Measurements from ENCODE around the gene PCMT1.
A peak's percentile ranks its signal among the peaks of the same experiment; 100 is the strongest.
"Not testable (repeated sequence)": the region's sequence is repeated elsewhere in the genome, so short reads cannot be mapped to it uniquely, and the experiment has no call there.

The PCMT1 gene

GRCh38 chr6:149851461-149852110, 102.0 kb downstream of the PCMT1 start:
- DNase-seq (ENCODE audit: low read depth, low spot score) = peak; percentile 27
- no peak overlapping the region for H3K4me3 ChIP-seq (ENCODE audit: low read depth, low read length)
- in situ Hi-C loops (cut with HindIII; ENCODE audit: low sequenced_read_pairs) = no loop called here
- no peak for TF ChIP-seq CTCF (IDR thresholded peaks at IDR 0.05; ENCODE audit: low read depth, low read length)

GRCh38 chr6:149852180-149852579, 102.6 kb downstream of the PCMT1 start:
- no peak for TF ChIP-seq CTCF (IDR thresholded peaks at IDR 0.05; ENCODE audit: low read depth, low read length)
- in situ Hi-C loops (cut with HindIII; ENCODE audit: low sequenced_read_pairs) = no loop called here
- H3K4me3 ChIP-seq (ENCODE audit: low read depth, low read length) = no peak overlapping the region
- peak; percentile 58 for DNase-seq (ENCODE audit: low read depth, low spot score)

GRCh38 chr6:149852881-149853280, 103.3 kb downstream of the PCMT1 start:
- no peak for TF ChIP-seq CTCF (IDR thresholded peaks at IDR 0.05; ENCODE audit: low read depth, low read length)
- DNase-seq (ENCODE audit: low read depth, low spot score) = no peak
- no peak overlapping the region for H3K4me3 ChIP-seq (ENCODE audit: low read depth, low read length)
- in situ Hi-C loops (cut with HindIII; ENCODE audit: low sequenced_read_pairs) = no loop called here

- H3K4me3 ChIP-seq (ENCODE audit: low read depth, low read length); DNase-seq (ENCODE audit: low read depth, low spot score); in situ Hi-C loops (cut with HindIII; ENCODE audit: low sequenced_read_pairs): not testable (repeated sequence)
These were observed 104.5 kb downstream of the PCMT1 start for GRCh38 chr6:149854017-149854416.

- in situ Hi-C loops (cut with HindIII; ENCODE audit: low sequenced_read_pairs) = no loop called here
- peak; percentile 23 for DNase-seq (ENCODE audit: low read depth, low spot score)
- H3K4me3 ChIP-seq (ENCODE audit: low read depth, low read length) = no peak overlapping the region
- no peak for TF ChIP-seq CTCF (IDR thresholded peaks at IDR 0.05; ENCODE audit: low read depth, low read length)
These were observed 105.0 kb downstream of the PCMT1 start for GRCh38 chr6:149854532-149854931.

- peak; percentile 94 for DNase-seq (ENCODE audit: low read depth, low spot score)
- in situ Hi-C loops (cut with HindIII; ENCODE audit: low sequenced_read_pairs) = no loop called here
- H3K4me3 ChIP-seq (ENCODE audit: low read depth, low read length) = peak overlapping the region; percentile 49
- no peak for TF ChIP-seq CTCF (IDR thresholded peaks at IDR 0.05; ENCODE audit: low read depth, low read length)
These were observed 105.6 kb downstream of the PCMT1 start for GRCh38 chr6:149855040-149855654.

- in situ Hi-C loops (cut with HindIII; ENCODE audit: low sequenced_read_pairs) = no loop called here
- DNase-seq (ENCODE audit: low read depth, low spot score) = no peak
- TF ChIP-seq CTCF (IDR thresholded peaks at IDR 0.05; ENCODE audit: low read depth, low read length) = no peak
- peak overlapping the region; percentile 49 for H3K4me3 ChIP-seq (ENCODE audit: low read depth, low read length)
These were observed 106.2 kb downstream of the PCMT1 start for GRCh38 chr6:149855741-149856140.
